DMS 273 treated with DMSO at 0.1 percent for 48 hours (cell line): ENCODE measurements around the gene CXADR.

Experiments
- DNase-seq: peaks from one replicate; lab custom pipeline; 2025; lab: John Stamatoyannopoulos, UW

The CXADR gene

DNA sequence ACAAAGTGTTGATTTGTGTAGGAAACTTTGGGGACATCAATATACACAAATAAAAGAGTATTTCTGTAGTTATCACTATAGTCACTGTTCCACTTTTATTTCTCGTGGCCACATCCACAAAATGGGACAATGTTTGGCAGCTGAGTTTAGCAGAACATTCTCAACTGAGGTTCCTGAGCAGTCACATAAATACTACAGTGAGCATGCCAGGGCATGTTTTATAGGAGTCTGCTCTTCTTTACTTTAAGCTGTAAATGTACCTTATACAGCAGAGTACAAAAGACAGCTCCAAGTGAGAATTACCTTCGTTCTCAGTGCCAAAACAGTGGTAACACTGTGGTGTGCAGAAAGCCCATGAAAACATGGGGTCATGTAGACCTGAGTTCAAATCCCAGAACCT lies 94.8 kb downstream of the CXADR start:
- DNase-seq, result no peak

- no peak for DNase-seq
These were observed 96.8 kb downstream of the CXADR start for GRCh38 chr21:17609681-17610080.

GRCh38 chr21:17610911-17611310 lies 98.1 kb downstream of the CXADR start:
- DNase-seq, result no peak

DNA sequence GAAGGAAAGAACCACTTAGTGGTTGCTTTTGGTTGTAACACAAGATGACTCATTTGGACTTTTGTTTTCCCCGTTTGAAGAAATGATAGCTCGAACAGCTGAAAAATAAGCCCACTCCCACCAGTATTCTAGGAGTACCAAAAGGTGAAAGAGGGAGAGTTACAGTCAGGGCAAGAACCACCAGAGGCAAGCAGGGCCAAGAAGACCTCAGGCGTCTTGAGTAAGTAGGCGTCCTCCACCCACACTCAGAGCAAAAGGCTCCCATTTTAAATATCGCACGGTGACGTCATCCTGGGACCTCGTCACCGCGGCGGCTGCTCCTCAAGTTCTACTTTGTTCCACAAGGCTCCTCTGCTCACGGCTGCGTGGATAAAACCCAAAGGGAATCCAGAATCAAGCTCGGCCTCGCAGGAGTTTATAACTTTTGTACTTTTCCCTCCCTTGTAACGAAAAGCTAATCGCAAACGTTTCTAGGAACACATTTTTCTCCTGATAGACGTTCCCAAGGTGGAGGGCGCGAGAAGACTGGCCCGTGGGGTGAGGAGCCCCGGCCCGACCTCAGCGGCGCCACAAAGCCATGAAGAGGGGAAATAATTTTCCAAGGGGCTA lies 98.7 kb downstream of the CXADR start:
- DNase-seq, result peak; percentile 32

DNA sequence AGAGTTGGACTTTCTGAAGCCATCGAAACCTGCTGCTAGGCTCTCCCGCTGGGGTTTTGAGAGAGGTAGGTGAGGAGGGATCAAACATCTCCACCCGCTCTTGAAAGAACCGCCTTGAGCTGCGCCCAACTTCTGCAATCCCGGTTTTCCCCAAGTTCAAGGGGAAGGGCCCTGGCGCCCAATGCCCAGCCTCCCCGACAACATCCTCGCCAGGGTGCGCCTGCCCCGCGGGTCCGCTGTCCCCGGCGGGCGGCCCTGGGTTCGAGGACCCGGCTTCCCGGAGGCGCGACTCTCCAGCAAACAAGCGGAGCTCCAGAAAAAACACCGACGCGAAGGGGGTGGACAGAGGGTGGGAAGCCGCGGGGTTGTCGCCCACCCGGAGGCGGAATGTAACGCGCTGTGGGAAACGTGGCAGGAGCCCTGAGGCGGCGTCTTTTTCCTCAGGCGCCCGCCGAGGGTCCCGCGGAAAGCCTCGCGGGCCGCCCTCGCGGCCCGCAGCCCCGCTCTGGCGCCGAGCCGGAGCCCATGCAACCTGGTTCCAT lies 99.3 kb downstream of the CXADR start:
- DNase-seq, result no peak

DNA sequence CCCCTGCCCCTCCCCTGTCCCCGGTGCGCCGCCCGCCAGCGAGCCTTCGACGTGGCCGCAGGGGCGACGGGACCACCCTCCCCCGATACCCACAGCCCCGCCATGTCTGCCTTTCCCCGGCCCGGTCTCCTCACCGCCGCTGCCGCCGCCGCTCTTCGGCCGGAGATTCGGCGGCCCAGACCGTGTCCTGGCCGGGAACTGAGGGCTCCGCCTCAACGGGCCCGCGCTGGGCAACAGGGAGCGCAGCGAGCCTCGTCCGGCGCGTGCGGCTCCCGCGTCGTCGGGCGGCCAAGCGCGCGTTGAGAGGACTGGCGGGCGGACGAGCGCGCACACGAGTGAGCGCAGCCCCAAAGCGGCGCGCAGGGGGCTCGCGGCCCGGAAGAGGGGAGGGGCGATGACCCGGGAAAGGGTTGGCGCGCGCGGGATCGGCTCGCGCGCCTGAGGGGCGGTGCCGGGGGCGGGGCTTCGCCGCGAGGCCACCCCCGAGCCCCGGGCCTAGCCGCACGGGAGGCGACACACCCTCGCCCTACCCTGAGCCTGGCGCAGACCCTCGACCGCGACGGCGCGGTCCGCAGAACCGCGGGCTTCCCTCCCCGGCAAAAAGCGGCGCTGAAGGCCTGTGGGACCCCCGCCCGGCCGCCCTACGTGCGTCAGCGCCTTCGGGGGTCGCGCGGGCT lies 99.9 kb downstream of the CXADR start, which contains the start of gene BTG3:
Gene BTG3, minus strand, starts transcription at position 337 of the 677 bp plus-strand sequence. CDS start 3,757 bp downstream, outside the sequence.
- peak; percentile 37 for DNase-seq

GRCh38 chr21:17613242-17613676 lies 100.4 kb downstream of the CXADR start:
- DNase-seq, result no peak

DNA sequence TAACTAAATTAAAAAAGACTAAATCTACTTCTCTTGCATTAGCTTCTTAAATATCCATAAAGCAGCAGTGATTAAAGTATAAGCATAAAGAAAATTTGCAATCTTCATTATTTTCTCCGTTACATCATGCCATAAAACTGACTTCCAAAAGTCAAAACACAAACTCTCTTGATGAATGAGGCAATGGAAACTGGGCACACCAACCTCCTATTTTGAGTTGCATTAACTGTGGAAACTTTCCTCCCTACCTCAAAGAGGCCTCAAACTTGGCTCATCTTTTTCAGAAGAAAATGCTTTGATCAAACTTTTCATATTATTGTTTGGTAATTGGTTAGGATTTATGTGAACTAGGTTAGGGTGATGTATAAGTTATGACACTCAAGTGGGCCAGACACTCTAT lies 104.0 kb downstream of the CXADR start:
- DNase-seq, result no peak

- no peak for DNase-seq
These were observed 109.2 kb downstream of the CXADR start for GRCh38 chr21:17622018-17622417.

GRCh38 chr21:17631195-17631594 lies 118.4 kb downstream of the CXADR start:
- no peak for DNase-seq

DNA sequence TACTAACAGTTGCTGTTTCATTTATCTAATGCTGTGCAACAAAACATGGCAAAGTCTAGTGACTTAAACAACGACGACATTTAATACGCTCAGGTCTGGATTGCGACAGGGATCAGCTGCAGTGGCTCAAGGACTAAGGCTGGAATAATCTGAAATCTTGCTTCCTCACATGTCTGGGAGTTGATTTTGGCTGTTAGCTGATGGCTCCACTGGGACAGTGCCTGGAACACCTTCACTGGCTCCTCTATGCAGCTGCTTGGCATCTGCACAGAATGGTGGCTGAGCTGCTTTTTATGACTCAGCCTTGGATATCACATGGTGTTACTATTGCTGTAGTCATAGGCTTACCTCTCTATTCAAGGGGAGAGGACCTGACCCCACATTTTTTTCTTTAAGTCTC lies 123.9 kb downstream of the CXADR start:
- DNase-seq, result no peak

DNA sequence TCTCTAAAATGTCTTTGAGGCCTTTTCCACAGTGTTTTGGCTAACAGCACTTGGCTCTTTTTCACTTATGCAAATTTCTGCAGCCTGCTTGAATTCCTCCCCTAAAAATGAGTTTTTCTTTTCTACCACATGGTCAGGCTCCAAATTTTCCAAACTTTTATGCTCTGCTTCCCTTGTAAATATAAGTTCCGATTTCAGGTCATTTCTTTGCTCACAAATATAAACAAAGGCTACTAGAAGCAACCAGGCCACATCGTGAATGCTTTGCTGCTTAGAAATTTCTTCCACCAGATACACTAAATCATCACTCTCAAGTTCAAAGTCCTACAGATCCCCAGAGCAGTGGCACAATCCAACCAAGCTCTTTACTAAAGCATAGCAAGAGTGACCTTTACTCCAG lies 128.0 kb downstream of the CXADR start:
- no peak for DNase-seq
